Vagina (tissue), 2 donors: Measurements from ENCODE around the gene OTOS. TPM values are rescaled to one million over a fixed set of nuclear protein-coding genes. Genes with fewer than 3 reads are reported as not detected.

Source experiments
- DNase-seq, 2 donors: peaks; one replicate each; pipeline ENCODE4 v3.0.0-alpha.2; 2017; ENCODE audit errors: extremely low spot score in 2 of 2
- H3K27ac ChIP-seq: fragments of 200-600 bp; sonication (generic); one replicate; pipeline ENCODE4 v1.5.1; 2019
- H3K27me3 ChIP-seq: fragments of 200-600 bp; sonication (generic); one replicate; pipeline ENCODE4 v1.5.1; 2019
- H3K36me3 ChIP-seq, 2 donors: fragments of 200-600 bp; sonication (generic); one replicate each; pipeline ENCODE4 v1.5.1; 2017 to 2019
- H3K4me1 ChIP-seq: fragments of 200-600 bp; sonication (generic); one replicate; pipeline ENCODE4 v1.5.1; 2019
- H3K4me3 ChIP-seq, 2 donors: fragments of 200-600 bp; sonication (generic); 1 replicate in 1 of 2; 2 replicates in 1 of 2; pipeline ENCODE4 v1.5.1; 2016 to 2019
- H3K9me3 ChIP-seq: fragments of 200-600 bp; sonication (generic); one replicate; pipeline ENCODE4 v1.5.1; 2019
- POLR2A ChIP-seq, 2 donors: fragments of 450-650 bp; IDR thresholded peaks; one replicate each; pipeline ENCODE4 v1.6.1; 2017; ENCODE audit warnings: antibody characterized with exemption in 2 of 2, mild to moderate bottlenecking in 2 of 2, moderate library complexity in 2 of 2
- POLR2AphosphoS5 ChIP-seq, 2 donors: sonication (generic); formaldehyde crosslinking; IDR thresholded peaks; one replicate each; pipeline ENCODE4 v1.9.0; 2017; ENCODE audit warnings: antibody characterized with exemption in 2 of 2, mild to moderate bottlenecking in 2 of 2, low read depth in 1 of 2; ENCODE audit not compliant: insufficient read depth in 1 of 2
- intact Hi-C: fragments of 100-400 bp; cut with DNase I; formaldehyde crosslinking; loops from one replicate; pipeline ENCODE4 v1.15.1; 2023
- total RNA-seq: library from RNA; depleted of rRNA; stranded (reverse); fragments of >200 nt; gene quantifications from one replicate; pipeline ENCODE4 v1.2.3, GENCODE V29; 2016
- TF ChIP-seq, protein P1 (sequence below), 3 experiments: fragments of 450-650 bp in 2 of 3; fragments of 200-600 bp in 1 of 3; sonication (generic) in 1 of 3; IDR thresholded peaks; one replicate each; pipeline ENCODE4 v1.5.1; 2017 to 2019; ENCODE audit warnings: antibody characterized with exemption in 3 of 3, mild to moderate bottlenecking in 2 of 3, moderate library complexity in 2 of 3

The OTOS gene
- total RNA-seq, 1 donor from 2014 or later: not detected

DNA sequence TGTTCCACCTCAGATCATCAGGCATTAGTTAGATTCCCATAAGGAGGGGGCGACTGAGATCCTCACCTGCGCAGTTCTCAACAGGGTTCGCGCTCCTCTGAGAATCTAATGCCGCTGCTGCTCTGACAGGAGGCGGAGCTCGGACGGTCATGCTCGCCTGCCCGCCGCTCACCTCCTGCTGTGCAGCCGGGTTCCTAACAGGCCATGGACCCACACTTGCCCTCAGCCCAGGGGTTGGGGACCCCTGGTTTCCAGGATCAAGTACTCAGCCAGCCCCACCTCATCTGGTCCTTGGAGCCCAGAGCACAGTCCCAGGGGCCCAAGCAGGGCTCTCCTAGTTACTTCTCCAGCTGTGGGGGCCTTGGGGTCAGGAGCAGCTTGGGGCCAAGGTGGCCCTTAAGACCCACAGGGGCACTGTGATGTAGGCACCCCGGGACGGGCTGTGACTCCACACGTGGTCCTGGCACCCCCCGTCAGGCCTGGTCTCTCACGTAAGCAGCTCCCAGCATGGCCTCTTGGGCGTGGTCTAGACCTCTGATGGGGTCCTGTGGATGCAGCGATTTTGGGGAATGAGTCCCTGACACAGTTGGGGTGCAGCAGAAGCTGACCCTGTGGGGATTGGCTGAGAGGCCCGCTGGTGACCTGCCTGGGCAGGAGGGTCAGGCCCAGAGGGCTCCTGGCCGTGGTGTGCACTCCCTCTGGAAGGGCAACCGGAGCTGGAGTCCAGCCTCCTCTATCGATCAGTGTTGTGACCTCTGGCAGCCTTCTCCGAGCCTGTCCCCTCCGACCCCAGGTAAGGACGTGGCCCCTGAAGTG lies 28.3 kb upstream of the OTOS start:
- H3K4me3 ChIP-seq: no peak overlapping the region
- DNase-seq: no peak
- intact Hi-C loops: no loop called here
- H3K27me3 ChIP-seq: no peaks in the 10 kb centered on the region
- H3K36me3 ChIP-seq: no peaks in the 10 kb centered on the region
- H3K4me1 ChIP-seq: no peaks in the 10 kb centered on the region
- H3K9me3 ChIP-seq: no peaks in the 10 kb centered on the region
- H3K27ac ChIP-seq: no peak overlapping the region
- TF ChIP-seq POLR2A (IDR thresholded peaks at IDR 0.05) (no peak), POLR2AphosphoS5 (IDR thresholded peaks at IDR 0.05; ENCODE audit: insufficient read depth in 1 of 2, low read depth in 1 of 2) (no peak)
- TF ChIP-seq, protein P1, sequence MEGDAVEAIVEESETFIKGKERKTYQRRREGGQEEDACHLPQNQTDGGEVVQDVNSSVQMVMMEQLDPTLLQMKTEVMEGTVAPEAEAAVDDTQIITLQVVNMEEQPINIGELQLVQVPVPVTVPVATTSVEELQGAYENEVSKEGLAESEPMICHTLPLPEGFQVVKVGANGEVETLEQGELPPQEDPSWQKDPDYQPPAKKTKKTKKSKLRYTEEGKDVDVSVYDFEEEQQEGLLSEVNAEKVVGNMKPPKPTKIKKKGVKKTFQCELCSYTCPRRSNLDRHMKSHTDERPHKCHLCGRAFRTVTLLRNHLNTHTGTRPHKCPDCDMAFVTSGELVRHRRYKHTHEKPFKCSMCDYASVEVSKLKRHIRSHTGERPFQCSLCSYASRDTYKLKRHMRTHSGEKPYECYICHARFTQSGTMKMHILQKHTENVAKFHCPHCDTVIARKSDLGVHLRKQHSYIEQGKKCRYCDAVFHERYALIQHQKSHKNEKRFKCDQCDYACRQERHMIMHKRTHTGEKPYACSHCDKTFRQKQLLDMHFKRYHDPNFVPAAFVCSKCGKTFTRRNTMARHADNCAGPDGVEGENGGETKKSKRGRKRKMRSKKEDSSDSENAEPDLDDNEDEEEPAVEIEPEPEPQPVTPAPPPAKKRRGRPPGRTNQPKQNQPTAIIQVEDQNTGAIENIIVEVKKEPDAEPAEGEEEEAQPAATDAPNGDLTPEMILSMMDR (IDR thresholded peaks at IDR 0.05): no peak

DNA sequence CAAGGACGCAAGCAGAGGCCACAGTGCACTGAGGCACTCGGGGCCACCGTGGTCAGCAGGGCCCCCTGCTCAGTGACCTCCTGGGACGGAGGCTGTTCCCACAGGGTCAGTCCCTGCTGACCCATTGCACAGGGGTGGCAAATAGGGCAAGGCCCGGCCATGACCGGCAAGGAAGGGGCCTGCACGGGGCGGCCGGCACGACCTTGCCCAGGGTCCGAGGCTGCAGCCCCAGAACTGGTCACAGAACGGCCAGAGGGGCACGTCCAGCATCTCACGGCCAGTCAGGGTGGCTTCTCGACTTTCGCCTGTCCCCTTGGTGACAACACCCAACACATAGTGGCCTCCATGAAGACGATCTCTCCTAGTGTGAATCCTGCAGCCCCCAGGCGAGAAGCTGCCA lies 27.6 kb upstream of the OTOS start:
- Histone ChIP-seq H3K4me3 (no peak overlapping the region), H3K36me3 (no peaks in the 10 kb centered on the region), H3K9me3 (no peaks in the 10 kb centered on the region), H3K27me3 (no peaks in the 10 kb centered on the region), H3K27ac (no peak overlapping the region), H3K4me1 (no peaks in the 10 kb centered on the region)
- TF ChIP-seq POLR2AphosphoS5 (IDR thresholded peaks at IDR 0.05; ENCODE audit: insufficient read depth in 1 of 2, low read depth in 1 of 2) (no peak), POLR2A (IDR thresholded peaks at IDR 0.05) (no peak)
- TF ChIP-seq, protein P1 (IDR thresholded peaks at IDR 0.05): no peak
- intact Hi-C loops: no loop called here
- no peak for DNase-seq

DNA sequence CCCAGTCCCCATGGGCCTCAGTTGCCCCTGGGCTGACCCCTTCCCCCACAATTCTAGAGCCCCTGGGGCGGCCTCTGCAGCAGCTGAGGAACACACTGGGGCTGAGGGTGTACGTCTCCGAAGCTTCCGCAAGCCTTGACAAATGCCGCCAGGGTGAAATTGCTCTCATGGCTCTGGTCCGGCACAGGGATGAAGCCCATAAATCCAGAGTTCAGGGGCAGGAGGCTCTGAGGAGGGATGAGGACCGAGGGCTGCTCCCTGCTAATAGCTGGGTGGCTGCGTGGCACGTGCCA lies 27.1 kb upstream of the OTOS start:
- Histone ChIP-seq H3K4me3 (no peak overlapping the region), H3K27ac (no peak overlapping the region), H3K27me3 (no peaks in the 10 kb centered on the region), H3K4me1 (no peaks in the 10 kb centered on the region), H3K9me3 (no peaks in the 10 kb centered on the region), H3K36me3 (no peaks in the 10 kb centered on the region)
- no peak for DNase-seq
- TF ChIP-seq, protein P1 (IDR thresholded peaks at IDR 0.05): no peak
- TF ChIP-seq POLR2A (IDR thresholded peaks at IDR 0.05) (no peak), POLR2AphosphoS5 (IDR thresholded peaks at IDR 0.05; ENCODE audit: insufficient read depth in 1 of 2, low read depth in 1 of 2) (no peak)
- intact Hi-C loops: no loop called here

DNA sequence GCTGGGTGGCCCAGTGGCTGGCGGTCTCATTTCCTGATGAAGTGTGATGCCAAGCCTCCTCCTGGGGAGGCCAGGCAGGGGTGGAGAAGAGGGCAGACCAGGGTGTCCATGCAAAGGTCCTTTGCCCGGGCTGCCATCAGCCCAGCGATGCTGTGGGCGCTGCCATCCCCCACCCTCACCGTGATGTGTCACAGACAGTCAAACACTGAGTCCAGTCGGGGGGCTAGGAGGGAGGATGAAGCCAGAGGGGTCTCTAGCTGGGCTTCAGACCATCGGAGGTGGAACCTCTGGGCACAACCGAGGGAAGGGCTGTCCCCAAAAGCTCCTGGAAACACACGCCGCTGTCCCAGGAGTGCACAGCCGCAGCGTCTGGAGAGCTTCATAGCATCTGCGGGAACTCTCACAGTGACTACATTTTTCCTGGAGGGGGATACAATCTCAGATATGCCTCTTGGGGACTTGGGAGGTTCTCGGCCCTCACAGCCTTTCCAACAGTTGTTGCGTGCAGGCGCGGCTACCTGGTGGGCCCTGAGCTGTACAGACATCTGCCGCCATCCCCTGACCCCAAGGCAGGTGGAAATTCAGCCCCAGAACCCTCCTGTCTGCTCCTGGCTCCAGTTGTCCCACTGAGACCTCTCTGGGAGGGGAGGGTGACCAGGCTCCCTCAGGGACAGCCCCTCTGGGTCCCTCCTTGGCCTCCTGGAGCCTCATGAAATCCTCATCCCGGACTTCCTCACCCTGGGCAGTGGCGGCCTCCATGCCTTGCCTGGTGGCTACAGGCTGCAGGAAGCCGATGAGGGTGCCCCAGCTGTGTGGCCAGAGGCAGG lies 26.5 kb upstream of the OTOS start:
- TF ChIP-seq, protein P1 (IDR thresholded peaks at IDR 0.05): no peak
- TF ChIP-seq POLR2AphosphoS5 (IDR thresholded peaks at IDR 0.05; ENCODE audit: insufficient read depth in 1 of 2, low read depth in 1 of 2) (no peak), POLR2A (IDR thresholded peaks at IDR 0.05) (no peak)
- Histone ChIP-seq H3K9me3 (no peaks in the 10 kb centered on the region), H3K36me3 (no peaks in the 10 kb centered on the region), H3K27me3 (no peaks in the 10 kb centered on the region), H3K27ac (no peak overlapping the region), H3K4me3 (no peak overlapping the region), H3K4me1 (no peaks in the 10 kb centered on the region)
- DNase-seq: no peak
- intact Hi-C loops: no loop called here

DNA sequence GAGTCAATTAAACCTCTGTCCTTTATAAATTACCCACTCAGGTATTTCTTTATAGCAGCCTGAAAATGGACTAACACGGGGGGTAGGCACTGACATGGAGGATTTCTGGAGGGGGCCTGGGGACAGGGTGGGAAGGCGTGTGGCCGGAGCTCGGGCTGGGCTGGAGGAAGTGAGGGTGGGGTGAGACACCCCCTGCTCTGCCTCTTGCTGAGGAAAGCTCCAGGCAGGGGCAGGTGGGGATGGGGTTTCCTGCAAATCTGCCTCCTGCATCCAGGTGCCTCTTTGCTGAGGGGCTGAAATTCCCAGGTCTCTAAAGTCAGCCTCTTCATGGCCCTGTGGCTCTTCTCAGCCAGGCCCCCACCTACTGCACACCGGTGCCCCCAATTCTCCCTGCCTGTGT lies 25.7 kb upstream of the OTOS start:
- H3K36me3 ChIP-seq: no peaks in the 10 kb centered on the region
- H3K9me3 ChIP-seq: no peaks in the 10 kb centered on the region
- H3K27me3 ChIP-seq: no peaks in the 10 kb centered on the region
- H3K4me1 ChIP-seq: no peaks in the 10 kb centered on the region
- H3K4me3 ChIP-seq: no peak overlapping the region
- intact Hi-C loops: no loop called here
- TF ChIP-seq POLR2A (IDR thresholded peaks at IDR 0.05) (no peak), POLR2AphosphoS5 (IDR thresholded peaks at IDR 0.05; ENCODE audit: insufficient read depth in 1 of 2, low read depth in 1 of 2) (no peak)
- TF ChIP-seq, protein P1 (IDR thresholded peaks at IDR 0.05): no peak
- DNase-seq: no peak
- no peak overlapping the region for H3K27ac ChIP-seq
